ENCODE data around the gene MSANTD3.
"Not testable (repeated sequence)": the region's sequence is repeated elsewhere in the genome, so short reads cannot be mapped to it uniquely, and the experiment has no call there.

MSANTD3 gene, protein sequence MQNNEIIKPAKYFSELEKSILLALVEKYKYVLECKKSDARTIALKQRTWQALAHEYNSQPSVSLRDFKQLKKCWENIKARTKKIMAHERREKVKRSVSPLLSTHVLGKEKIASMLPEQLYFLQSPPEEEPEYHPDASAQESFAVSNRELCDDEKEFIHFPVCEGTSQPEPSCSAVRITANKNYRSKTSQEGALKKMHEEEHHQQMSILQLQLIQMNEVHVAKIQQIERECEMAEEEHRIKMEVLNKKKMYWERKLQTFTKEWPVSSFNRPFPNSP

DNA sequence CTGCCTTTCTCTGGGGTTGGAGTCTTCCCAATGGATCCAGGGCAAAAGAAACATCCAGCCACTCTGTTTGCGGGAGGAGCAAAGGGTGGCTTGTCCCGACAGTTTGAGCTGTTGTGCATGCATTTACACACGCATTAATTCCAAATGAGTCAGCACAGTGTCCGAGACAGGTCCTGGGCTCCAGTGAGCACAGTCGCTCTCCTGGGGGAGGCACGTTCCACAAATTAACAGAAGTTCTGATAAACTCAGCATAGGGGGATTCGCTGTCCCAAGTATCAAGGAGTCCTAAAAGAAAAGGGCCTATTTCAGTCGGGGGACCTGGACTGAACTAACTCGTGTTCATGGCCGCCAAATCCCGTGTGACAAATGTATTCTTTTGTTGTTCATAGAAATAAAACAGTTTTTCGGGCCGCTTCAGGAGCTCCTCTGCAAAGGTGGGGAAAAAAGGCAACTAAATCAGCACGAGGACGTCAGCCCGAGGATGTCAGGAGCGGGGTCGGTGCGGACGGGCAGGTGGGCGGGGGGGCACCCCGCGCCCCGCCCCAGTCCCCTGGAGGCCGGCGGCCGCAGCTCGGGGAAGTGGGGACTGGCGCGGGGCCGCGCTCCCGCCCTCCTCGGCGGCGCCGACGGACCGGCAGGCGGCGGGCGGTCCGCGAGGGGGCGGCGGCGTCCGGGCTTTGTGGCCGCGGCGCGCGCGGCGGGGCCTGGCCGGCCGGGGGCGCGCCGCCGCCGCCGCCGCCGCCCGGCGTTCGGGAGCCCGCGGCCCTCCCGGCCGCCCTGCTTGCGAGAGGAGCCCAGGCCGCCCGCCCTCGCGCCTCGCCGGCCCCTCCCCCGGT lies at the start of gene MSANTD3:
Gene MSANTD3 (plus strand): TSS at position 614 of the 836 bp plus-strand sequence. CDS start 14,796 bp downstream, outside the sequence.
- peak; percentile 7 for DNase-seq (ENCODE audit: low read depth, low spot score)

DNA sequence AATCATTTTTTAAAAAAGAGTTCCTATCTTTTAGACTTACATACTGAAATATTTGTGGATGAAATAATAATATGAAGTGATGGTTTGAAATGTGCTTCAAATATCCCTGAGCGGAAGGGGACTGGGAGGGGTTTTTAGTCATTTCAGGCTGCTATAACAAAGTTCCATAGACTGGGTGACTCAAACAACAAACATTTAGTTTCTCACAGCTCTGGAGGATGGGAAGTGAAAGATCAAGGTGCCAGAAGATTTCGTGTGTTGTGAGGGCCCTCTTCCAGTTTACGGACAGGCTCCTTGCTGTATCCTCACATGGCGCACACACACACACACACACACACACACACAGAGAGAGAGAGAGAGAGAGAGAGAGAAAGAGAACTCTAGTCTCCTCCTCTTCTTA lies 47.1 kb upstream of the MSANTD3 start:
- no peak for DNase-seq (ENCODE audit: low read depth, low spot score)

DNA sequence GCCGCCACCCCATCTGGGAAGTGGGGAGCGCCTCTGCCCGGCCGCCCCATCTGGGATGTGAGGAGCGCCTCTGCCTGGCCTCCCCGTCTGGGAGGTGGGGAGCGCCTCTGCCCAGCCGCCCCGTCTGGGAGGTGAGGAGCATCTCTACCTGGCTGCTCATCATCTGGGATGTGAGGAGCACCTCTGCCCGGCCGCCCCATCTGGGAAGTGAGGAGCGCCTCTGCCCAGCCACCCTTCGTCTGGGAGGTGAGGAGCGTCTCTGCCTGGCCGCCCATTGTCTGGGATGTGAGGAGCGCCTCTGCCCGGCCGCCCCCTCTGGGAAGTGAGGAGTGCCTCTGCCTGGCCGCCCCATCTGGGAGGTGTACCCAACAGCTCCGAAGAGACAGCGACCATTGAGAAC lies 34.0 kb upstream of the MSANTD3 start:
- DNase-seq (ENCODE audit: low read depth, low spot score), result not testable (repeated sequence)

DNA sequence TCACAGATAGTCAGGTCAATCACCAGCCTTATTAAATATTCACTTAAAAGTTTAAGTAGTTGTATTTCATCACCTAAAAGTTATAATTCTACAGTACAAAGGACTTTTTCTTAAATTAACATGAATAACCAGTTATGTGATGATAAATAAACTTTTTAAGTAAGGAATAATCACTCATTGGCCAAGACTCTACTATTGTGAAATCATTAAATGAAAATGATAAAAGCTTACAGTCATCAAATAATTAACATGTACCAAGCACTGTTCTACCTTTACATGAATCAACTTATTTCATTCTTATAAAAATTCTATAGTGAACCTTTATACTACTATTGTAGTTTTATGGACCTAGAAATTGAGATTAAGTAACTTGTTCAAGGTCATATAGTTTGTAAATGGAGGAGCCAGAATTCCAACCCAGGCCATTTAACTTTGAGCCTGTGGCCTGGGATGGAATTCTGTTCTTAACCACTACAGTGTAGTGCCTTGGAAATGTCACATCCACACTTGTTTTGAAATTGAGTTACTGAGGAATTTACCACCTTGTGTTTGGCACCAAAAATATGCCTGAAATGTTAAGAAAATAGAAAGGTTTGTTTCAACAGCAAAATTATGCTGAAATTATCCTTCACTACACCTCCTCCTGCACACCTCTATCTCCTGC lies 32.8 kb upstream of the MSANTD3 start:
- DNase-seq (ENCODE audit: low read depth, low spot score), result no peak

DNA sequence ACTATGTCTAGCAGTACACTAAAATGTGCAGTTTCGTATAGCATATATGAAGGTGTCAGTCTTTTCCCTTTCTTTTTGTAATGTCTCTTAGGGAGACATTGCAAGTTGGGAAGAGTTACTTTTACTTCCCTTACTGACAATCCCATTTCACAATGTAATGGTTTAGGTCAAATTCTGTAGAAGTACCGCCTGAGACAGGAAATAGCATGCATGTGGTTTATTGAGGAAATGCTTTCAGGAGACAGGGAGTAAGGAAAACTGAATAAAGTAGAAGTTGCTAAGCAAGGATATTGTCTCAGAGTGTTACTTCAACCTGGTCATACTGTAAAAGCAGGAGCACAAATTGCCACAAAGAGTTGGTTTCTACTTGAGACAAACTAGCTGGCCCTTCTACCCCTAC lies 32.1 kb upstream of the MSANTD3 start:
- no peak for DNase-seq (ENCODE audit: low read depth, low spot score)

DNA sequence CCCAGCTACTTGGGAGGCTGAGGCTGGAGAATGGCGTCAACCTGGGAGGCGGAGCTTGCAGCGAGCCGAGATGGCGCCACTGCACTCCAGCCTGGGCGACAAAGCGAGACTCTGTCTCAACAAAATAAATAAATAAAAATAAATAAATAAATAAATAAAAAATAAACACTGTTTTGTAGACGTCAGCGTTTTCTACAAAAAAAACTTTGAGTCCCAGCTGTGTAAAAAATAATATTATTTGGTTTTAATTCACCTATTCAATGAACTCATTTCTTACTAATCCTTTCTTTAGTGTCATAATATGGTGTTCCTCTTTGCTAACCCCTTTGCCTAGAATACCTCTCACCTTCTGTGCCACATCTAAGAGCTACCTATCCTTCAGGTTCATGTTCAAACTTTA lies 30.2 kb upstream of the MSANTD3 start:
- no peak for DNase-seq (ENCODE audit: low read depth, low spot score)

DNA sequence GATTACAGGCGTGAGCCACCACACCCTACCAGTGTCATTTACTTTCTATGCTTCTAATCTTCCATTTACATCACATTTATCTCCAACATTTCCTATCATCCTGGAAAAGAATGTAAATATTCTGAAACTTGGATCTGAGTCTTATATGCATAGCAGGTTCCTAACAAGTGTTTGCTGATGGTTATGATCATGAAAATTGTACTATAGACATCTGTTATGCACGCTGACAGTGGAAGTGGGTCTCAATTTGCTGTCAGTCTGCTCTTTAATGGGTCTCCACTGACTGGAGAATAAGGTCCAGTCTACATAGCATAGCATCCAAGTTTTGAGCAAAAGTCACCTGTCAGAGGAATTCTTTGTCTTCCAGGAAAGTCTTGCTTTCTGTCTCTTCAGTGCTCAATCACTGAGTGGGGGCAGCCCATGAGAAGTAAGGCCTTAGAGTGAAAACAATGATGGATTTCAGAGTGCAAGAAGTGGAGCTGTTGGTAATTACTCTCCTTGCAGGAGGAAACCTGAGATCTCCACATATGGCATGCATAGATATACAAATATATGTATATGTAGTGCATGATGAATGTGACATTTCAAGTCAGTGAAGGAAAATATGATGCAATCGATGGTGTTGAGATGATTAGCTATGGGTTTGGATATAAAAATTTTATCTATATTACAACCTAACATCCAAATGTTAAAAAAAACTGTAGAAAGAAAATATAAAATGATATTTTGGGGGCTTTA lies 29.2 kb upstream of the MSANTD3 start:
- DNase-seq (ENCODE audit: low read depth, low spot score), result no peak

DNA sequence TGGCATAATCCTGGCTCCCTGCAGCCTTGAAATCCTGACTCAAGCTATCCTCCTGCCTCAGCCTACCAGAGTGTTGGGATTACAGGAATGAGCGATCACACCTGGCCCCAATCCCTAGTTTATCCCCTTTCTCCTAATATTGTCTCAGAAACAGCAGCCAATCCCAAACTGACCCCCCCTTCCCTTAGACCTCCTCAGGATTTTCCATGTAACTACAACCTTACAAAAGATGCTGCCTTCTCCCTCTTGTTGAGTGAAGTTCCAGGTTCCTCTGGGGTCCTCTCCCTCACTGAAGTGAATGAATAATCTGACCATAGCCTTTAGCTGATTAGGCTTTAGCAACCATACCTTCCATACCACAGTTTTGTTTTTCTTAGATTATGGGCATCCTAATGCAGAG lies 25.9 kb upstream of the MSANTD3 start:
- DNase-seq (ENCODE audit: low read depth, low spot score), result no peak

DNA sequence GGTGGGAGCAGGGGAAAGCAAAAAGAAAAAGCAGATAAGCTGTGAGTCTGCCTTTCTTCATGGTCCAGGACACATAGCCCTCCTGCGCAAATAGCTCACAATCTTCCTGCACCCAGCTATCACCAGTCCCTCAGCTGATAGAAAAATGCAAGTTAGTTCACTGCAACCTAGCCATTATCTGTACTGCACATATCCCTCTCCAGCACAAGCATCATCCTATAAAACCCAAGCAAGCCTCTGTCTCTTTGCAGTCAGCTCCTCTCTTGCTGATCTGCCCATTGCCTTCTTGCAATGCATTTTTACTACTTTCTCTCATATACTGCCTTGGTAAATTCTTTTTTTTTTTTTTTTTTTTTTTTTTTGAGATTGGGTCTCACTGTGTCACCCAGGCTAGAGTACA lies 20.0 kb upstream of the MSANTD3 start:
- no peak for DNase-seq (ENCODE audit: low read depth, low spot score)

DNA sequence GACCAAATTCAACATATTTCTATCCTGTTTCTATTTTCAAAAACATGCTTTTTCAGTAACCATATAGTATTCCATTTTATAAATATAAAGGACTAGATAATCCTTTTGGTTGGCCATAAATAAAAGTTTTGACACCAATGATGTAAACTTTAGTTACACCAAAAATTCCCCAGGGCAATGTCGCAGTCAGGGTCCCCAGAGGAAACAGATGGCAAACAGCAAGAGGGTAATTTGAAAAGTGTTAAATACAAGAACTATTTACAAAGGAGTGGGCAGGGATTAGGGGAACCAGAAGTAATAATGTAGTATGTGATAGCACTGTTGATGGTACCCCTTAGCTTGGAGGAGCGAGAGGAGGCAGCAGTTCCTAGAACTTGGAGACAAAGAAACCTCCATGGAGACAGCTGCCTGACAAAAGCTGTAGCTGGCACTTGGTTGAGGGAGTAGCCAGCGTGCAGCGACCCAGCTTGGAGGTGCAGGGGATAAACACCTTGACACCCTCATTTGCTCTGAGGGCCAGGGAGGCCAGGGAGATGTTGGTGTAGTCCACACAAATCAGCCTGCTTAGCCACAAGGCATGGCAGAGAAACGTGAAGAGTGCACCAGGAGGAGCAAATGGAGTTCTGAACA lies 18.3 kb upstream of the MSANTD3 start:
- DNase-seq (ENCODE audit: low read depth, low spot score), result no peak

DNA sequence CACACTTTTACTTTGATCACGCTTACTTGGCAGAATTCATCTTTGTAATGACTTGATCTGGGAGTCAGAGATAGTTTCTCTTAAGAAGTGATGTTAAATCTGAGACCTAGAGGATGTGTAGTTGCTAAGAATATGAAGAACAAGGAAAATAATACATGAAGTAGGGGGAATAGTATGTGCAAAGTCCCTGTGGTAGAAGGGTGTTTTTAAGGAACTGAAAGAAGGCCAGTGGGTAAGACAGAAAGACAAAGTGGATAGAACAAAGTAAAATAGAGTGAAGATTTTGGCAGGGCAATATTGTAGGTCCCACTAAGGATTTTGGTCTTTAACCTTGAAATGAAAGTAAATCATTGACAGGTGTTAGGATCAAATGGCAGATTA lies 17.8 kb upstream of the MSANTD3 start:
- DNase-seq (ENCODE audit: low read depth, low spot score), result no peak

DNA sequence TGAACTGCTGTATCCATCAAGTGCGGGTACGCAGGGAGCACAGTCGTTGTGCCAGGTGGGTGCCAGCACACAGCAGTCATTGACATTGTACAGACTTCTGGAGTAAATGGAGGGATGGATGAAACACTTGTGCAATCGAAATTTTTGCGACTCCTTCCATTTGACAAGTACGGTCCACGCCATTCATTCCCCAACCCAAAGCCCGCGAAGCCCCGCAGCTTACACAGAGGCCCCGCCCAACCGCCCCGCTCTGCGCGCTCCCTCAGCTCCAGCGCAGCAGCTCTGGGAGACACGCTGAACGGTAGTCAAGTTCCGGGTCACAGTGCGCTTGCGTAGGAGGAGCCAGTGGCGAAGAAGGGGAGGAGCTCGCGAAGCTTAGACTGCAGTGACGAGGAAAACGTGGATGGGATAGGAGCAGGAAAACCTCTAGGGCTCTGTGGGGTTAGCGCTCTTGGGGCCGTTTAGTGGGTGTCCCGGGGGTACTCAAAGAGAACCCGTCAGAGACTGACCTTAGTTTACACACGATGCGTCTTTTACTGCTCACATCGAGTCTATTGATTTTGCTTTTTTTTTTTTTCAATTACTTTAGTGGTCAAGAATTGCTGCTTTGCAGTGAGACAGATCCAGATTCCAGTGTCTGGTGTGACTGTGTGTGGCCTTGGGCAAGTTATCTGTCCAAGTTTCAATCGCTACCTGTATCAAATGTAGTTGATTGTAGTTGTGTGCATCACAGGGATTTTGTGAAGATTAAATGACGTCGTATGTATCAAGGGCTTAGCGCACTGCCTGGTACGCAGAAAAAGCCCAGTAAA lies 15.3 kb upstream of the MSANTD3 start:
- DNase-seq (ENCODE audit: low read depth, low spot score), result peak; percentile 78

DNA sequence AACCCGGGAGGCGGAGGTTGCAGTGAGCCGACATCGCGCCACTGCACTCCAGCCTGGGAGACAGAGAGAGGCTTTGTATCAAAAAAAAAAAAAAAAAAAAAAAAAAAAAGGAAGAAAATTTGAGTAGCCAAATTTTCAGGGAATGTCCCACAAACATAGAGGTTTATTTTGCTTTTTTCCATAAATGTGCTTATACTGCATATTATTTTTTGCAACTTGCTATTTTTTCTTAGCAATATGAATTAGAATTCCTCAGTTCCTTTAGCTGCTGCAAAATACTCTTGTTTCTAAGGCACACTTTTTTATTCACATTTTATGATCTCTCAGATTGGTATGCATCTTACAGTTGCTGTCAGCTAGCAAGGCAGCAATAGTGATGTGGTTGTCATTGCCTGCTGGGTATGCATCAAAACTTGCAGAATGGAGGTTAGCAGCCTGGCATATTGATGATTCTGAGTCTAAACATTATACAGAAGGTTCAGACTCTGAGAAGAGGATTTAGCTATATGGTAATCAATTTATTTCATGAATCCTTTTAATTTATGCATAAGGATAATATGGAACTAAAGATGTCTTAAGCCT lies 13.0 kb upstream of the MSANTD3 start:
- no peak for DNase-seq (ENCODE audit: low read depth, low spot score)

DNA sequence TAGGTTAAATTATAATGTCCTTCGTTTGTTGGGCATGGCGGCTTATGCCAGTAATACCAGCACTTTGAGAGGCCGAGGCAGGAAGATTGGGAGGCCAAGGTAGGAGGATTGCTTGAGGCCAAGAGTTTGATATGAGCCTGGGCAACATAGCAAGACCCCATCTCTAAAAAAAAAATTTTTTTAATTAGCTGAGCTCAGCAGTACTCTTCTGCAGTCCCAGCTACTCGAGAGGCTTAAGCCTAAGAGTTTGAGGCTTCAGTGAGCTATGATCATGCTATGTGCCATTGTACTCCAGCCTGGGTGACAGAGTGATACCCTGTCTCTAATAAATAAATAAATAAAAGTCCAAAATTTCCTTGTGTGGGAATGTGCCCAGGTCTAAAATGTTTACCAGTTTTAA lies 9.1 kb upstream of the MSANTD3 start:
- DNase-seq (ENCODE audit: low read depth, low spot score), result no peak

DNA sequence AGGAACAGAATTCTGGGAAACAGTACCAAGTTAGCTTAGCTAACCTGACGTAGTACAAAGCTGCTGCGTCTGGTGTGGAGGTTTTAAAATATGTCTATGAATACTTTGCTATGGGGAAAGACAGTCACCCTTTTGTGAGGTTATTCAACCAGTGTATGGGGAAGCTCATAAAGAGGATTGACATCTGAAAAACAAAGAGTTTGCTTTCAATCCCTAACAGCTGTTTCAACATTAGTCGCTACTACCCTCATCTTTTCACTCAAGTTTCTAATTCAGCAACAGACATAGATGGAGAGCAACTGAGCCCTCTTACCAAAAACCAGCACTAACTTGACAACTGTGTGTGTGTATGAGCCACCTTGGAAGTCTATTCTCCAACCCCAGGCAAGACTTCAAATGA lies 7.8 kb upstream of the MSANTD3 start:
- no peak for DNase-seq (ENCODE audit: low read depth, low spot score)

DNA sequence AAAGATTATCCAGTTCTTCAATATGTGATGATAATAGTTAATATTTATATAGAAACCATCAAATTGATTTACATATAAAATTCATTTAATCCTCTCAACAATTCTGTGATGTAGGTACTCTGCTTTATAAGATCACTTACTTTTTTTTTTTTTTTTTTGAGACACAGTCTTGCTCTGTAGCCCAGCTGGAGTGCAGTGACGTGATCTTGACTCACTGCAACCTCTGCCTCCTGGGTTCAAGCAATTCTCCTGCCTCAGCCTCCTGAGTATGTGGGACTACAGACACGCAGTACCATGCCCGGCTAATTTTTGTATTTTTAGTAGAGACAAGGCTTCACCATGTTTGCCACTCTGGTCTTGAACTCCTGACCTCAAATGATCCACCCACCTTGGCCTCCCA lies 5.8 kb upstream of the MSANTD3 start:
- not testable (repeated sequence) for DNase-seq (ENCODE audit: low read depth, low spot score)

DNA sequence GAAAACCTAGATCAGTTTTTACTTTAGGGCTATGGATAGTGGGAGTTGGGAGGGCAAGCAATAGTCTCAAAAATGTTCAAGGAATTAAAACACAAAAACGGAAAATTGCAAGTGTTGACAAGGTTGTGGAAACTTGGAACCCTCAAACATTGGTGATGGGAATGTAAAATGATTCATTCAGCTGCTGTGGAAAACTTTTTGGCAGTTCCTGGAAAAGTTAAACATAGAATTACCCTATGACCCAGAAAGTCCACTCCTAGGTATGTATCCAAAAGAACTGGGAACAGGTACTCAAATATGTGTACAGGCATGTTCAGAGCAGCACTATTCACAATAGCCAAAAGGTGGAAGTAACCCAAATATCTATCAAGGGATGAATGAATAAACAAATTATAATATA lies 1.2 kb upstream of the MSANTD3 start:
- DNase-seq (ENCODE audit: low read depth, low spot score), result no peak

DNA sequence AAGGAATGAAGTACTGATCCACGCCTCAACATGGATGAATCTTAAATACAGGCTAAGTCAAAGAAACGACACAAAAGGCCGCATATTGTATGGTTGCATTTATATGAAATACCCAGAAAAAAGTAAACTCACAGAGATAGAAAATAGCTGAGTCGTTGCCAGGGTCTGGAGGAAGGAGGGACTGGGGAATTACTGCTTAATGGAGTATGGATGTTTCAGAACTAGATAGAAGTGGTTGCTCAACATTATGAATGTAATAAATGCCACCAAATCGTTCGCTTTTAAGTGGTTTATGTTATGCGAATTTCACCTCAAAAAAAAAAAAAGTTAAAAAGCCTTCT lies 784 bp upstream of the MSANTD3 start:
- no peak for DNase-seq (ENCODE audit: low read depth, low spot score)

DNA sequence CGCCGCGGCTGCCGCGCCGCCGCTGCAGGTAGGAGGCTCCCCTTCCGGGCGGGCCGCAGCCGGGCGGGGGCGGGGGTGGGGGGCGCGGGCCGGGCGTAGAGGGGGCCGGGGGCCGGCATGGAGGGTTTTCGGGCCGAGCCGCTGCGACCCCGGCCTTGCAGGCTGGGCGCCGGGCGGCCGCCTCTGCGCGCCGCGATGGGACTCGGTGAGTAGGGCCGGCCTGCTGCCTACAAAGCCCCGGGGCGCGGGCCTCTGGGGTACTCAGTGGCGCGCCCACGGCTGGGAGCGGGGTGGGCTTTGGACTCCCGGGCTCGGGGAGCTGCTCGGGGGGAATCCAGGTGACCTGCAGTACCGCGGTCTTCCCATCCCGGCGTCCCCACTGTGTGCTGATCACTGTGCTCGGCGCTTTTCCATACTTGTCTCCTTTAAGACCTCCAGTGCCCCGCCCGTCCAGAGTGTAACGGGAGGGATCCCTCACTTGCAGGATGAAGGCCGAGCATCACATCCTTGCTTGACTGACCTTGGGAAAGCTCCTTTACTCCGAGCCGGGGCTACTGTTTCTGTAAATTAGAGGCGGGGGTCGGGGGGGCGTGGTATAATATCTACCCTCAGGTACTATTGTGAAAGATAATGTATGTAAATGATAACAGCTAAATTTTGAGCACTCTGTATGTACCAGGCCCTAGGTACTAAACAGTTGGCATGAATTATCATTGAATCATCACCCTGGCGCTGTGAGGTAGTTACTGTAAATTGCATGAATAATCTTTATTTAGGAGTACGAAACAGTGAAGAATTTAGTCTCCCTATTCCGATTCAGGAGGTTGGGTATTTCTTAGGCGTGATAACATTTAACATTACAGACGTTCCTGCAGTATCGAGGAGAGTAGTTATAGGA lies 672 bp downstream of the MSANTD3 start:
- no peak for DNase-seq (ENCODE audit: low read depth, low spot score)

Data from activated naive CD8-positive, alpha-beta T cell treated with anti-CD3 and anti-CD28 coated beads, Interleukin-2, amount 50 U/mL, for 16 hours (primary cell).